D341Med (cell line): ENCODE results near the gene ABCC2.
"Not testable (repeated sequence)": the region's sequence is repeated elsewhere in the genome, so short reads cannot be mapped to it uniquely, and the experiment has no call there.

Source experiments
- DNase-seq: peaks from one replicate; pipeline ENCODE4 v3.0.0; 2012; ENCODE audit warnings: low spot score

The ABCC2 gene

GRCh38 chr10:99782447-99783286, at the start of gene ABCC2:
TSS of gene ABCC2 (plus strand) at chr10:99782640. CDS start at chr10:99782845, 205 bp downstream.
- no peak for DNase-seq

GRCh38 chr10:99733366-99733765, 49.1 kb upstream of the ABCC2 start:
- no peak for DNase-seq

- not testable (repeated sequence) for DNase-seq
These were observed 48.3 kb upstream of the ABCC2 start for GRCh38 chr10:99734111-99734510.

GRCh38 chr10:99740260-99740659, 42.2 kb upstream of the ABCC2 start:
- DNase-seq, result no peak

- no peak for DNase-seq
These were observed 41.4 kb upstream of the ABCC2 start for GRCh38 chr10:99740933-99741559.

- DNase-seq, result no peak
These were observed 40.2 kb upstream of the ABCC2 start for GRCh38 chr10:99742254-99742653.

- no peak for DNase-seq
These were observed 39.7 kb upstream of the ABCC2 start for GRCh38 chr10:99742701-99743100.

GRCh38 chr10:99743841-99744240, 38.6 kb upstream of the ABCC2 start:
- DNase-seq, result no peak

- not testable (repeated sequence) for DNase-seq
These were observed 36.3 kb upstream of the ABCC2 start for GRCh38 chr10:99746166-99746565.

GRCh38 chr10:99748823-99749451, 33.5 kb upstream of the ABCC2 start:
- no peak for DNase-seq

GRCh38 chr10:99750641-99751040, 31.8 kb upstream of the ABCC2 start:
- no peak for DNase-seq

- no peak for DNase-seq
These were observed 27.8 kb upstream of the ABCC2 start for GRCh38 chr10:99754670-99755069.

GRCh38 chr10:99756159-99756558, 26.3 kb upstream of the ABCC2 start:
- DNase-seq, result no peak

- no peak for DNase-seq
These were observed 24.1 kb upstream of the ABCC2 start for GRCh38 chr10:99758211-99758891.

GRCh38 chr10:99760321-99760720, 22.1 kb upstream of the ABCC2 start:
- DNase-seq, result no peak

- DNase-seq, result no peak
These were observed 21.1 kb upstream of the ABCC2 start for GRCh38 chr10:99761365-99761764.

- no peak for DNase-seq
These were observed 16.7 kb upstream of the ABCC2 start for GRCh38 chr10:99765672-99766301.

- no peak for DNase-seq
These were observed 16.1 kb upstream of the ABCC2 start for GRCh38 chr10:99766302-99766681.

- DNase-seq, result no peak
These were observed 14.5 kb upstream of the ABCC2 start for GRCh38 chr10:99767901-99768300.

- no peak for DNase-seq
These were observed 13.9 kb upstream of the ABCC2 start for GRCh38 chr10:99768556-99768955.

GRCh38 chr10:99769706-99770105, 12.7 kb upstream of the ABCC2 start:
- DNase-seq, result no peak

GRCh38 chr10:99770408-99771045, 11.9 kb upstream of the ABCC2 start:
- DNase-seq, result no peak
